Measurements from ENCODE around the gene CD9.

GRCh38 chr12:6249580-6249979 lies 49.4 kb downstream of the CD9 start:
- TF ChIP-seq POLR2A (IDR thresholded peaks at IDR 0.05; ENCODE audit: low read depth, low read length) (no peak), TAF1 (IDR thresholded peaks at IDR 0.05; ENCODE audit: low read depth, low read length) (no peak), POLR2AphosphoS5 (IDR thresholded peaks at IDR 0.05; ENCODE audit: low read depth, low read length) (no peak), SPI1 (IDR thresholded peaks at IDR 0.05; ENCODE audit: low read depth, low read length) (no peak), POU2F2 (IDR thresholded peaks at IDR 0.05; ENCODE audit: low read depth, low read length) (no peak)
